A673 (cell line): ENCODE data around the gene CDC42EP2. TPM values are rescaled to one million over a fixed set of nuclear protein-coding genes. Genes with fewer than 3 reads are reported as not detected.
A peak's percentile ranks its signal among the peaks of the same experiment; 100 is the strongest.

Experiments
- BruUV-seq: library from RNA; stranded (reverse); fragments of 400-500 nt; replicated peaks from 2 replicates; lab custom pipeline; 2021; lab: Mats Ljungman, UMichigan
- CTCF ChIA-PET: fragments of 300-600 bp; sonication (Branson Sonifier 250); formaldehyde crosslinking; loops from one replicate; lab custom pipeline; 2022; ENCODE audit warnings: antibody characterized with exemption; lab: Charles Lee
- POLR2A ChIA-PET: fragments of 300-600 bp; sonication (Branson Sonifier 250); formaldehyde crosslinking; loops from one replicate; lab custom pipeline; 2022; ENCODE audit warnings: antibody characterized with exemption; ENCODE audit not compliant: low non-redundant PET; lab: Charles Lee
- DNase-seq: peaks from one replicate; pipeline ENCODE4 v3.0.0-alpha.2; 2015; ENCODE audit warnings: low spot score
- H3K27ac ChIP-seq: fragments of 200-600 bp; sonication (generic); 2 replicates; pipeline ENCODE4 v1.5.1; 2016; ENCODE audit warnings: mixed run types, low read depth, mild to moderate bottlenecking, mixed read lengths, antibody characterized with exemption, low read length; ENCODE audit not compliant: poor library complexity, severe bottlenecking
- H3K27me3 ChIP-seq: fragments of 200-600 bp; sonication (generic); replicated peaks from 2 replicates; pipeline ENCODE4 v1.6.1; 2017; ENCODE audit warnings: mixed run types, low read depth, mild to moderate bottlenecking, mixed read lengths, antibody characterized with exemption, low read length; ENCODE audit not compliant: insufficient read depth, poor library complexity
- H3K36me3 ChIP-seq: fragments of 200-600 bp; sonication (generic); 2 replicates; pipeline ENCODE4 v1.6.1; 2016; ENCODE audit warnings: mixed run types, mild to moderate bottlenecking, mixed read lengths, antibody characterized with exemption, low read length; ENCODE audit not compliant: insufficient read depth, poor library complexity, severe bottlenecking
- H3K4me1 ChIP-seq: fragments of 200-600 bp; sonication (generic); 2 replicates; pipeline ENCODE4 v1.6.1; 2017; ENCODE audit warnings: mixed run types, mild to moderate bottlenecking, mixed read lengths, antibody characterized with exemption, low read length; ENCODE audit not compliant: insufficient read depth, poor library complexity, severe bottlenecking
- H3K4me3 ChIP-seq: fragments of 200-600 bp; sonication (generic); 2 replicates; pipeline ENCODE4 v1.5.1; 2016; ENCODE audit warnings: low read depth, mixed run types, mild to moderate bottlenecking, mixed read lengths, low read length; ENCODE audit not compliant: poor library complexity, severe bottlenecking
- H3K9me3 ChIP-seq: fragments of 200-600 bp; sonication (generic); 2 replicates; pipeline ENCODE4 v1.6.1; 2016; ENCODE audit warnings: mixed run types, low read depth, mild to moderate bottlenecking, mixed read lengths, antibody characterized with exemption, low read length; ENCODE audit not compliant: poor library complexity, severe bottlenecking
- CTCF ChIP-seq: fragments of 300-800, 200-600 bp; sonication (generic); conservative IDR thresholded peaks from 2 replicates; pipeline ENCODE4 v1.5.1; 2017; ENCODE audit warnings: low read depth, mild to moderate bottlenecking, antibody characterized with exemption, low read length, moderate library complexity, mixed read lengths
- EZH2 ChIP-seq: fragments of 200-600 bp; sonication (generic); IDR thresholded peaks from 2 replicates; pipeline ENCODE4 v1.6.1; 2017; ENCODE audit warnings: borderline replicate concordance, low read depth, mild to moderate bottlenecking, mixed read lengths, antibody characterized with exemption, low read length; ENCODE audit not compliant: poor library complexity, severe bottlenecking
- intact Hi-C: fragments of 100-400 bp; cut with micrococcal nuclease; formaldehyde crosslinking; loops from one replicate; pipeline ENCODE4 v1.10.0; 2022; ENCODE audit not compliant: unreplicated experiment
- total RNA-seq: library from RNA; stranded (reverse); gene quantifications from 2 replicates; pipeline ENCODE4 v1.2.3, GENCODE V29; 2021

Gene CDC42EP2
- total RNA-seq, 1 experiment from 2014 or later = 4.8 TPM

DNA sequence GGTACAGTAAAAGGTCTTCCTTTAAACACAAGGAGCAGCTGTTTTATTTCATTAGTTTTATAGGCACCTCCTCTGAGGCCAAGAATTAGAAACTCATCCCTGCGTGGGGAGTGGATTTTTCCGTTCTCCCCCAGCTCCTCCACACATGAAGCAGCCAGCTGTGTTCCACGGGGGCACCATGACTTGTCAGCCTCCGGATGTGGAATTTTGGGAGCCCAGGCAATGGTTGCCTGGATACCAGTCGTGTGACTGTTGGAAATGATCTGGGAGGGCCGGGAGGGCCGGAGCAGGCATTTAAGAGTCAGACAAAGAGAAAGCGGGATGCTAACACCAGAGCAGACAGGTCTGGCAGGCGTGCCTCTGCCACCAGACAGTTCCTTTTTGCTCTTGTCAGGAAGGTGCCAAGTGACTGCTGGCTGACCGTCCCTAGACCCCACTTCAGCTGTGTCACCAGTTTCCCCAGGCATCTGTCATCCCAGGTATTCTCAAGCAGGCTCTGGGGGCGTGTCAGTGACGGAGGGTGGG lies 15.9 kb upstream of the CDC42EP2 start:
- no peaks in the 10 kb centered on the region for H3K9me3 ChIP-seq
- H3K36me3 ChIP-seq = peaks cover 56% of the 10 kb centered on the region
- no peak overlapping the region for H3K27ac ChIP-seq
- no peak for DNase-seq
- ChIA-PET POLR2A (no interaction called here), CTCF (interaction anchor here (1.1 kb wide), 1 partner anchor 17 kb away, joined by 4 read pairs; no protein-coding TSS in a partner anchor)
- no peak overlapping the region for H3K4me3 ChIP-seq
- H3K4me1 ChIP-seq = peaks cover 5% of the 10 kb centered on the region
- TF ChIP-seq EZH2 (no peak), CTCF (no peak)
- intact Hi-C loops = no loop called here
- BruUV-seq = no TSS peak
- no peaks in the 10 kb centered on the region for H3K27me3 ChIP-seq

- H3K4me3 ChIP-seq = no peak overlapping the region
- H3K27me3 ChIP-seq = no peaks in the 10 kb centered on the region
- H3K36me3 ChIP-seq = peaks cover 39% of the 10 kb centered on the region
- POLR2A ChIA-PET = interaction anchor here (0.7 kb wide), 1 partner anchor 34 kb away, joined by 3 read pairs; no protein-coding TSS in a partner anchor
- peaks cover 5% of the 10 kb centered on the region for H3K4me1 ChIP-seq
- H3K9me3 ChIP-seq = no peaks in the 10 kb centered on the region
- intact Hi-C loops = no loop called here
- no peak overlapping the region for H3K27ac ChIP-seq
- CTCF ChIA-PET = no interaction called here
- no TSS peak for BruUV-seq
- no peak for DNase-seq
- TF ChIP-seq EZH2 (no peak), CTCF (no peak)
Measured at GRCh38 chr11:65300621-65301275, 13.9 kb upstream of the CDC42EP2 start.

- TF ChIP-seq EZH2 = no peak
- TF ChIP-seq CTCF = no peak
- intact Hi-C loops = no loop called here
- no peak overlapping the region for H3K4me3 ChIP-seq
- POLR2A ChIA-PET = no interaction called here
- no peaks in the 10 kb centered on the region for H3K27me3 ChIP-seq
- H3K27ac ChIP-seq = peak overlapping the region; percentile 43
- CTCF ChIA-PET = interaction anchor here (1.0 kb wide), 1 partner anchor 13 kb away, joined by 3 read pairs; the partner anchor contains the start of gene CDC42EP2
- peaks cover 29% of the 10 kb centered on the region for H3K36me3 ChIP-seq
- no peak for DNase-seq
- H3K9me3 ChIP-seq = no peaks in the 10 kb centered on the region
- no TSS peak for BruUV-seq
- H3K4me1 ChIP-seq = peaks cover 5% of the 10 kb centered on the region
Measured at GRCh38 chr11:65301491-65302329, 13.0 kb upstream of the CDC42EP2 start.
